Neural cell (in vitro differentiated cells): ENCODE results near the gene NEDD4L. TPM values are rescaled to one million over a fixed set of nuclear protein-coding genes. Genes with fewer than 3 reads are reported as not detected.

Experiments
- H2AFZ ChIP-seq: fragments of 200-600, 300-800 bp; sonication (generic), shearing (Covaris generic); 2 replicates; pipeline ENCODE4 v1.6.0; 2014; ENCODE audit warnings: low read depth, mild to moderate bottlenecking, antibody characterized with exemption, low read length, moderate library complexity
- H3F3A ChIP-seq: fragments of 200-600 bp; shearing (Covaris generic); 2 replicates; pipeline ENCODE4 v1.6.1; 2016; ENCODE audit warnings: mild to moderate bottlenecking, moderate library complexity, mixed read lengths, antibody characterized with exemption, low read length; ENCODE audit not compliant: insufficient read depth, poor library complexity, severe bottlenecking
- H3K27ac ChIP-seq: fragments of 200-600, 300-800 bp; sonication (generic), shearing (Covaris generic); 2 replicates; pipeline ENCODE4 v1.5.1; 2014; ENCODE audit warnings: mild to moderate bottlenecking, low read length, moderate library complexity
- H3K27me3 ChIP-seq: fragments of 300-800, 200-600 bp; sonication (generic), shearing (Covaris generic); 2 replicates; pipeline ENCODE4 v1.6.0; 2014; ENCODE audit warnings: mild to moderate bottlenecking, low read depth, low read length, moderate library complexity; ENCODE audit not compliant: insufficient read depth
- H3K36me3 ChIP-seq: fragments of 300-800, 200-600 bp; sonication (generic), shearing (Covaris generic); 2 replicates; pipeline ENCODE4 v1.5.1; 2014; ENCODE audit warnings: mild to moderate bottlenecking, antibody characterized with exemption, low read length, moderate library complexity; ENCODE audit not compliant: insufficient read depth
- H3K4me2 ChIP-seq: fragments of 300-800, 200-600 bp; sonication (generic), shearing (Covaris generic); 2 replicates; pipeline ENCODE4 v1.6.0; 2014; ENCODE audit warnings: mild to moderate bottlenecking, low read length
- H3K4me3 ChIP-seq: fragments of 300-800, 200-600 bp; sonication (generic), shearing (Covaris generic); 2 replicates; pipeline ENCODE4 v1.5.1; 2014; ENCODE audit warnings: mild to moderate bottlenecking, low read length, moderate library complexity
- H3K79me2 ChIP-seq: fragments of 200-600 bp; shearing (Covaris generic); replicated peaks from 2 replicates; pipeline ENCODE4 v1.6.0; 2014; ENCODE audit warnings: mild to moderate bottlenecking, low read length, moderate library complexity; ENCODE audit not compliant: insufficient read depth
- H3K9ac ChIP-seq: fragments of 300-800, 200-600 bp; sonication (generic), shearing (Covaris generic); 2 replicates; pipeline ENCODE4 v1.6.1; 2016; ENCODE audit warnings: mild to moderate bottlenecking, low read length, mixed read lengths
- H3K9me2 ChIP-seq: fragments of 200-600 bp; shearing (Covaris generic); 2 replicates; pipeline ENCODE4 v1.6.1; 2016; ENCODE audit warnings: mild to moderate bottlenecking, low read length, mixed read lengths; ENCODE audit not compliant: insufficient read depth
- H3K9me3 ChIP-seq: fragments of 200-600, 300-800 bp; sonication (generic), shearing (Covaris generic); 2 replicates; pipeline ENCODE4 v1.6.1; 2016; ENCODE audit warnings: mild to moderate bottlenecking, mixed run types, low read length, moderate library complexity, mixed read lengths
- H4K20me1 ChIP-seq: fragments of 200-600 bp; shearing (Covaris generic); 2 replicates; pipeline ENCODE4 v1.6.1; 2016; ENCODE audit warnings: mild to moderate bottlenecking, mixed run types; ENCODE audit not compliant: insufficient read depth
- CTCF ChIP-seq: fragments of 450-650 bp; IDR thresholded peaks from 2 replicates; pipeline ENCODE4 v1.5.1; 2014; ENCODE audit warnings: antibody characterized with exemption, mild to moderate bottlenecking, moderate library complexity; ENCODE audit not compliant: poor library complexity, severe bottlenecking
- EP300 ChIP-seq: fragments of 450-650 bp; conservative IDR thresholded peaks from 2 replicates; pipeline ENCODE4 v1.6.1; 2014; ENCODE audit warnings: antibody characterized with exemption, mild to moderate bottlenecking, moderate library complexity; ENCODE audit not compliant: poor library complexity, severe bottlenecking
- EZH2 ChIP-seq: fragments of 200-600, 300-800 bp; shearing (Covaris generic), sonication (generic); IDR thresholded peaks from 2 replicates; pipeline ENCODE4 v1.6.1; 2014; ENCODE audit warnings: antibody characterized with exemption, low read length, borderline replicate concordance, mild to moderate bottlenecking; ENCODE audit not compliant: insufficient read depth, poor library complexity, severe bottlenecking
- MXI1 ChIP-seq: fragments of 450-650 bp; conservative IDR thresholded peaks from 2 replicates; pipeline ENCODE4 v1.6.1; 2014; ENCODE audit warnings: antibody characterized with exemption, mild to moderate bottlenecking; ENCODE audit not compliant: poor library complexity, severe bottlenecking
- POLR2AphosphoS5 ChIP-seq: IDR thresholded peaks from 2 replicates; pipeline ENCODE4 v1.6.1; 2012
- RAD21 ChIP-seq: fragments of 450-650 bp; conservative IDR thresholded peaks from 2 replicates; pipeline ENCODE4 v1.6.1; 2014; ENCODE audit warnings: antibody characterized with exemption, mild to moderate bottlenecking, moderate library complexity
- REST ChIP-seq: IDR thresholded peaks from 2 replicates; pipeline ENCODE4 v1.6.1; 2012; ENCODE audit warnings: borderline replicate concordance
- SMC3 ChIP-seq: fragments of 450-650 bp; conservative IDR thresholded peaks from 2 replicates; pipeline ENCODE4 v1.6.1; 2014; ENCODE audit warnings: antibody characterized with exemption, mild to moderate bottlenecking, moderate library complexity; ENCODE audit not compliant: poor library complexity
- TAF1 ChIP-seq: IDR thresholded peaks from 2 replicates; pipeline ENCODE4 v1.6.1; 2012; ENCODE audit warnings: low read depth
- polyA plus RNA-seq: library from polyadenylated mRNA; depleted of rRNA; stranded (reverse); fragments of >200 nt; gene quantifications from 2 replicates; pipeline ENCODE4 v1.2.3, GENCODE V29; 2014

Gene NEDD4L
- polyA plus RNA-seq, 1 donor from 2014 or later: 97.9 TPM

- Histone ChIP-seq H3K27ac (no peak overlapping the region), H3K4me3 (no peak overlapping the region), H3K36me3 (no peaks in the 10 kb centered on the region), H3F3A (peaks cover 3% of the 10 kb centered on the region), H2AFZ (no peak overlapping the region), H3K9ac (no peak overlapping the region), H3K79me2 (peaks cover 86% of the 10 kb centered on the region), H3K9me3 (no peaks in the 10 kb centered on the region), H3K27me3 (no peaks in the 10 kb centered on the region), H3K9me2 (no peaks in the 10 kb centered on the region), H4K20me1 (peaks cover 8% of the 10 kb centered on the region), H3K4me2 (no peak overlapping the region)
- no peak for TF ChIP-seq CTCF
- no peak for TF ChIP-seq RAD21
- no peak for TF ChIP-seq EP300
- no peak for TF ChIP-seq REST
- no peak for TF ChIP-seq EZH2
- TF ChIP-seq MXI1: no peak
- TF ChIP-seq SMC3: no peak
- TF ChIP-seq POLR2AphosphoS5: no peak
- TF ChIP-seq TAF1: no peak
Observed at GRCh38 chr18:58102875-58103274, 58.8 kb downstream of the NEDD4L start.

GRCh38 chr18:58103339-58103985 is 59.4 kb downstream of the NEDD4L start:
- Histone ChIP-seq H2AFZ (no peak overlapping the region), H3K27ac (no peak overlapping the region), H3K9ac (no peak overlapping the region), H3K4me3 (no peak overlapping the region), H3K4me2 (no peak overlapping the region), H3K79me2 (peaks cover 84% of the 10 kb centered on the region), H3K9me2 (no peaks in the 10 kb centered on the region), H3K36me3 (no peaks in the 10 kb centered on the region), H3K9me3 (no peaks in the 10 kb centered on the region), H3F3A (peaks cover 3% of the 10 kb centered on the region), H3K27me3 (no peaks in the 10 kb centered on the region), H4K20me1 (peaks cover 8% of the 10 kb centered on the region)
- TF ChIP-seq CTCF (no peak), POLR2AphosphoS5 (no peak), TAF1 (no peak), SMC3 (no peak), EP300 (no peak), RAD21 (no peak), REST (no peak), EZH2 (no peak), MXI1 (no peak)
